ENCODE results near the gene TFEC.

GRCh38 chr7:115920367-115920766 lies 110.2 kb downstream of the TFEC start:
- no peak for TF ChIP-seq CTCF (IDR thresholded peaks at IDR 0.05)
- TF ChIP-seq POLR2A (IDR thresholded peaks at IDR 0.05): no peak
